ENCODE data around the gene PSENEN. TPM values are rescaled to one million over a fixed set of nuclear protein-coding genes. Genes with fewer than 3 reads are reported as not detected.

The PSENEN gene
- total and polyA plus RNA-seq, 7 donors = 34.7 to 116 (median 41.0) TPM

GRCh38 chr19:35712567-35713505, 32.6 kb upstream of the PSENEN start:
- DNase-seq = no peak
- intact Hi-C loops (cut with DNase I) = no loop called here
- 70 to 81% (median 72%) methylated on average over 11 of the region's 11 CpGs for WGBS, 3 donors
- no peak for ATAC-seq
- peaks cover 10% of the 10 kb centered on the region for H3K4me1 ChIP-seq
- H3K4me3 ChIP-seq = no peak overlapping the region
- H3K36me3 ChIP-seq (ENCODE audit: insufficient read depth in 1 of 2, low read depth in 1 of 2) = no peaks in the 10 kb centered on the region
- H3K27me3 ChIP-seq (ENCODE audit: insufficient read depth in 3 of 3, low read length in 2 of 3) = no peaks in the 10 kb centered on the region
- no peak overlapping the region for H3K27ac ChIP-seq
- H3K9me3 ChIP-seq = no peaks in the 10 kb centered on the region
- no peak for TF ChIP-seq CTCF (IDR thresholded peaks at IDR 0.05)

GRCh38 chr19:35713506-35713850, 32.0 kb upstream of the PSENEN start:
- 69 to 78% (median 70%) methylated on average over 2 of the region's 2 CpGs for WGBS, 3 donors
- intact Hi-C loops (cut with DNase I) = no loop called here
- ATAC-seq (no peak), DNase-seq (no peak)
- Histone ChIP-seq H3K27me3 (ENCODE audit: insufficient read depth in 3 of 3, low read length in 2 of 3) (no peaks in the 10 kb centered on the region), H3K27ac (no peak overlapping the region), H3K4me1 (peaks cover 10% of the 10 kb centered on the region), H3K36me3 (ENCODE audit: insufficient read depth in 1 of 2, low read depth in 1 of 2) (no peaks in the 10 kb centered on the region), H3K4me3 (no peak overlapping the region), H3K9me3 (no peaks in the 10 kb centered on the region)
- no peak for TF ChIP-seq CTCF (IDR thresholded peaks at IDR 0.05)

- no peak for TF ChIP-seq CTCF (IDR thresholded peaks at IDR 0.05)
- intact Hi-C loops (cut with DNase I) = no loop called here
- no peaks in the 10 kb centered on the region for H3K27me3 ChIP-seq (ENCODE audit: insufficient read depth in 3 of 3, low read length in 2 of 3)
- peaks cover 12% of the 10 kb centered on the region for H3K4me1 ChIP-seq
- DNase-seq (no peak), ATAC-seq (no peak)
- H3K36me3 ChIP-seq (ENCODE audit: insufficient read depth in 1 of 2, low read depth in 1 of 2) = no peaks in the 10 kb centered on the region
- WGBS, 3 donors = 76 to 82% (median 80%) methylated on average over 12 of the region's 12 CpGs
- H3K9me3 ChIP-seq = no peaks in the 10 kb centered on the region
- H3K27ac ChIP-seq = no peak overlapping the region
- no peak overlapping the region for H3K4me3 ChIP-seq
Observed at GRCh38 chr19:35713904-35714495, 31.5 kb upstream of the PSENEN start.

- 72 to 81% (median 72%) methylated on average over 14 of the region's 14 CpGs for WGBS, 3 donors
- peaks cover 20% of the 10 kb centered on the region for H3K4me1 ChIP-seq
- intact Hi-C loops (cut with DNase I) = loop anchor here (5.0 kb wide), 2 partner anchors 67 to 167 kb away; partner anchors contain the start of genes COX6B1 (in 1 of the 2) and TMEM147 (in 1 of the 2)
- H3K27ac ChIP-seq = no peak overlapping the region
- no peak for TF ChIP-seq CTCF (IDR thresholded peaks at IDR 0.05)
- H3K9me3 ChIP-seq = no peaks in the 10 kb centered on the region
- no peak for ATAC-seq
- H3K36me3 ChIP-seq (ENCODE audit: insufficient read depth in 1 of 2, low read depth in 1 of 2) = peaks cover 0 to 1% of the 10 kb centered on the region in 2 donors
- H3K27me3 ChIP-seq (ENCODE audit: insufficient read depth in 3 of 3, low read length in 2 of 3) = no peaks in the 10 kb centered on the region
- no peak for DNase-seq
- H3K4me3 ChIP-seq = no peak overlapping the region
Observed at GRCh38 chr19:35714601-35715354, 30.7 kb upstream of the PSENEN start.

Measured in psoas muscle (tissue), 8 donors.